GM21360 (cell line): ENCODE data around the gene CFAP43.

ENCODE experiments used
- ATAC-seq: cut with Tn5 transposase; IDR thresholded peaks from one replicate; pipeline ENCODE4 v1.9.1; 2021; ENCODE audit warnings: mild to moderate bottlenecking, moderate library complexity; ENCODE audit not compliant: unreplicated experiment

The CFAP43 gene

DNA sequence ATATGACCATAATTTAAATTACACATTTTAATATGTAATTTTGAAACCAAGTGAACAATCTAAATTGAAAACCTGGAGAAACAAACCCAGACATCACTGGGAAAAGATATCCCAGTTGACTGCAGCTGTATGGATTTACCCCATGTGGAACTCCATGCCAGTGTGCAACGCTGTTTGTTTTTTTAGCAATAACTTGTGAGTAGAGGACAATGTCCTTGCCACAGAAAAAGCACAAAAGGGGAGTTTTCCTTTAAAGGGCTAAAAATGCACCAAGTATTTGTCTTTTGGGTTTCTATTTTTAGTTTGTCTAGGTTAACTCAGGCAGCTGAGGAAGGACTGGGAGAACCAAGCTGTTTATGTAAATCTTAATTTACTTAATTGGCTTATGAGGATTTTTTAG, 131.4 kb downstream of the CFAP43 start:
- no peak for ATAC-seq

GRCh38 chr10:104099941-104100340, 132.2 kb downstream of the CFAP43 start:
- no peak for ATAC-seq

GRCh38 chr10:104099269-104099668, 132.9 kb downstream of the CFAP43 start:
- no peak for ATAC-seq

DNA sequence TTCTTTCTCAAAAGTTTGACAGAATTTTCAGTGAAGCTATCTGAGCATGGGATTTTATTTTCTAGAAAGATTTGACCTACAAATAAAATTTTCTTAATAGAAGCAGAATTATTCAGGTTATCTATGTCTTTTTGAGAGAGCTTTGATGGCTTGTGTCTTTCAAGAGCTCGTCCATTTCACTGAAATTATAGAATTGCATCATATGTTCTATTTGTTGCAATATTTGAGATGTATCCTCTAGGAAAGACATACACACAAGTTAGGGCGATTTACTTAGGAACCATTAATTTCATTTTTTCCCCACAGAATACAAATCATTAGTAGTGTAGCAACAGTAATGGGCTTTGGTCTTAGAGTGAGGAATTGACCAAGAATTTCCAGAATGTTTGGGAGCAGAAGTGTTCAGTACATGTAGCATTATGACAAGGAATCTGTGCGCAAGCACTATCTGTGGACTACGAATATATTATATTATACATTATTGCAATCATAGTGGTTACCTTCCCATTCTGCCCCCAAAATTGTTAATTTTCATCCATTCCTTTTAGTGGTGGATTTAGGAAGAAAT, 133.7 kb downstream of the CFAP43 start:
- no peak for ATAC-seq

DNA sequence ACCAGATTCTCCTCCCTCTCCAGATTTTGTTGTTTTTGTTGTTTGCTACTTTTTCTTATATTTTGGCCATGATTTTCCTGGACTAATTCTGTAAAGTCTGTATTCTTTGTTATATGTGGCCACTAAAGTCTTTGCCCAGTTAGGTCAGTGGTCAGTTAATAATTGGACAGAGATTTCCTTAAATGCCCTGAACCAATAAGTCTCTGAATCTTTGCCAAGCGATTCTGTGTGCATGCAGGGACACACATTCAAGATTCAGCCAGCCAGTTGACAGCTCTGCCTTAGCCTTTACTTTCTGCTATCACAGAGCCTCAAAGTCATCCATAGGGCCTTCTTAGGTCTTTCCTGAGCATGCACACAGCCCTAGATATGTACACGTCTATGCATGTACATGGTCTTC, 135.5 kb downstream of the CFAP43 start:
- ATAC-seq, result no peak

- no peak for ATAC-seq
Observed at GRCh38 chr10:104092749-104093148, 139.4 kb downstream of the CFAP43 start.

DNA sequence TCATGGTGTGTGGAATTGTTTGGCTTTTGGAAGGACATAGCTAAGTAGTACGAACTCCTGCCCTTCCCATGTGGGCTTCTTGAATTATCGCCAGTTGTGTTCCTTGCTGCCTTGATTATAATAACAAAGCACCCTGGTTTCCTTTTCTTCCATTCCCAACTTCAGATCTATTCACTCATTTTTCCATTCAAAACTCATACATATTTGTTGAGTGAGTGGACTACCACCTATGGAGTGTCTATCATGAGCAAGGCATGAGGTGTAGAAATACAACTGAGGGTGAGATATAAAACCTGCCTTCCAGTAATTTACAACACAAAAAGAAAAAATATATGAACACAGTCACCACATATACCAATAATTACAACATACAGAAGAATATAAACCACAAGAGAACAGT, 141.6 kb downstream of the CFAP43 start:
- ATAC-seq, result no peak

DNA sequence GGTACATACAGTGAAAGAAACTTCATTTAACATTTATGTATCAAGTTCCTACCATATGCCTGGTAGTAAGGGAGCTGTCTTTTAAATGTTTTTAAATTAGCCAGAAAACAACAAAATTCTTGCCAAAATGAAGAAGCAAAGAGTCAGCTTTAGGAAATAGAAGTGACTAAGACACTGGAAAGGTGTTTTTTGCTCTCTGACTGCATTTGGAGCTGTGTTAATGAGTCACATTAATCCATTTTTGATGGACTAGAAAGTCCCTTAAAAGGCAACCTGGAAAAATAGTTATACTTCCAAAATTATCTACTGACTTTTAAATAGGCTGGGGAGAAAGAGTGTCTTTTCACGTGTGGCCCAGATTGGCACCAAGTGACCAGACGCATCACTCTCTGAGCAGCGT, 142.5 kb downstream of the CFAP43 start:
- no peak for ATAC-seq

DNA sequence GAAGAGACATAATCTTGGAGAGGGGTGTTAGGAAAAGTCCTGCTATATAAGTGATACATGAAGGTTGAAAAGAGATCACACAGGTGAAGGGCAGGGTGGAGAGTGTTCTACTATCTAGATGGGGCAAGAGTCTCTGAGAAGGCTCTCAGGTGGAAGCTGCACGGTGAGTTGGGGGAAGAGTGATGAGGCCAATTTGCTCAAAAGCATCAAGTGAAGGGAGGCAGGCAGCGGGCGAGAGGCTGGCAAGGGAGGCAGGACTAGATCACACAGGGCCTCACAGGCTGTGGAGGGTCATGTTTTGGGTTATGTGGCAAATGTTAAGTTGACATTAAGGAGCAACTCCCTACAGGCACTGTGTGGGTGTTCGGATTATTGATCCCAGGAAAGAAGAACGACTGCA, 143.9 kb downstream of the CFAP43 start:
- ATAC-seq, result no peak

GRCh38 chr10:104085801-104086400, 146.3 kb downstream of the CFAP43 start, which contains the start of gene COL17A1:
Gene COL17A1 (minus strand): TSS chr10:104085880. CDS start chr10:104080673, 5,207 bp downstream.
- ATAC-seq, result no peak

- no peak for ATAC-seq
Observed at GRCh38 chr10:104084482-104085142, 147.6 kb downstream of the CFAP43 start.

GRCh38 chr10:104081998-104082397, 150.2 kb downstream of the CFAP43 start:
- ATAC-seq, result no peak

- ATAC-seq, result no peak
Observed at GRCh38 chr10:104080762-104081161, 151.4 kb downstream of the CFAP43 start.
